GM23248 (cell line): Measurements from ENCODE around the gene TNS3. TPM values are rescaled to one million over a fixed set of nuclear protein-coding genes. Genes with fewer than 3 reads are reported as not detected.

ENCODE experiments used
- DNase-seq: peaks from one replicate; pipeline ENCODE4 v3.0.0-alpha.2; 2015
- H2AFZ ChIP-seq: fragments of 200-600 bp; sonication (generic); 2 replicates; pipeline ENCODE4 v1.6.1; 2016; ENCODE audit warnings: antibody characterized with exemption
- H3F3A ChIP-seq: fragments of 200-600 bp; sonication (generic); 2 replicates; pipeline ENCODE4 v1.6.1; 2016; ENCODE audit warnings: mild to moderate bottlenecking, antibody characterized with exemption, mixed run types; ENCODE audit not compliant: insufficient read depth
- H3K27ac ChIP-seq: fragments of 200-600 bp; sonication (generic); 2 replicates; pipeline ENCODE4 v1.5.1; 2016; ENCODE audit warnings: mild to moderate bottlenecking
- H3K27me3 ChIP-seq: fragments of 200-600 bp; sonication (generic); replicated peaks from 2 replicates; pipeline ENCODE4 v1.6.1; 2016; ENCODE audit warnings: mild to moderate bottlenecking; ENCODE audit not compliant: insufficient read depth
- H3K36me3 ChIP-seq: fragments of 200-600 bp; sonication (generic); 2 replicates; pipeline ENCODE4 v1.6.1; 2016; ENCODE audit warnings: low read depth, mild to moderate bottlenecking
- H3K4me1 ChIP-seq: fragments of 200-600 bp; sonication (generic); 2 replicates; pipeline ENCODE4 v1.6.1; 2016; ENCODE audit warnings: mild to moderate bottlenecking; ENCODE audit not compliant: insufficient read depth
- H3K4me2 ChIP-seq: fragments of 200-600 bp; sonication (generic); one replicate; pipeline ENCODE4 v1.6.1; 2016; ENCODE audit warnings: mild to moderate bottlenecking; ENCODE audit not compliant: unreplicated experiment
- H3K4me3 ChIP-seq: fragments of 200-600 bp; sonication (generic); 2 replicates; pipeline ENCODE4 v1.5.1; 2016; ENCODE audit warnings: mild to moderate bottlenecking
- H3K79me2 ChIP-seq: fragments of 200-600 bp; sonication (generic); 2 replicates; pipeline ENCODE4 v1.6.1; 2016; ENCODE audit warnings: mild to moderate bottlenecking; ENCODE audit not compliant: insufficient read depth
- H3K9ac ChIP-seq: fragments of 200-600 bp; sonication (generic); 2 replicates; pipeline ENCODE4 v1.6.1; 2016; ENCODE audit warnings: mild to moderate bottlenecking
- H3K9me2 ChIP-seq: fragments of 200-600 bp; sonication (generic); 2 replicates; pipeline ENCODE4 v1.6.1; 2016; ENCODE audit warnings: mixed run types, mild to moderate bottlenecking, moderate library complexity; ENCODE audit not compliant: insufficient read depth
- H3K9me3 ChIP-seq: fragments of 200-600 bp; sonication (generic); one replicate; pipeline ENCODE4 v1.6.1; 2017; ENCODE audit warnings: low read depth
- H4K20me1 ChIP-seq: fragments of 200-600 bp; sonication (generic); 2 replicates; pipeline ENCODE4 v1.6.0; 2016; ENCODE audit not compliant: insufficient read depth
- EZH2 ChIP-seq: fragments of 200-600 bp; sonication (generic); IDR thresholded peaks from 2 replicates; pipeline ENCODE4 v1.6.1; 2018; ENCODE audit warnings: antibody characterized with exemption, mild to moderate bottlenecking; ENCODE audit not compliant: insufficient read depth, poor library complexity, severe bottlenecking
- EZH2phosphoT487 ChIP-seq: fragments of 200-600 bp; sonication (generic); IDR thresholded peaks from 2 replicates; pipeline ENCODE4 v1.6.1; 2018; ENCODE audit warnings: antibody characterized with exemption, moderate library complexity, mild to moderate bottlenecking, low read depth; ENCODE audit not compliant: insufficient read depth
- WGBS, 2 experiments: methylation state at CpG; one replicate each; pipeline ENCODE4 v1.1.6; 2015 to 2017; ENCODE audit warnings: low lambda C conversion rate in 2 of 2, low coverage in 1 of 2; ENCODE audit errors: missing lambda C conversion rate in 2 of 2; 5-methylcytosine and 5-hydroxymethylcytosine counted together
- in situ Hi-C: fragments of 300-500 bp; cut with MboI; formaldehyde crosslinking; loops from 2 replicates; pipeline ENCODE4 v1.15.0; 2020
- polyA plus RNA-seq: library from polyadenylated mRNA; unstranded; fragments of >200 nt; fragmentation: Nextera tagmentation; extraction: Ambion mirVana; gene quantifications from 2 replicates; pipeline ENCODE4 v1.2.1, GENCODE V29; 2016
- total RNA-seq: library from RNA; depleted of rRNA; stranded (reverse); fragments of >200 nt; shearing (Covaris generic); gene quantifications from 2 replicates; pipeline ENCODE4 v1.2.3, GENCODE V29; 2014

The TNS3 gene
- total and polyA plus RNA-seq, 2 experiments from 2014 or later: 18.6 to 47.0 TPM

GRCh38 chr7:47288060-47288459, 293.9 kb downstream of the TNS3 start:
- H3K4me1 ChIP-seq: peaks cover 43% of the 10 kb centered on the region
- H3K4me3 ChIP-seq: no peak overlapping the region
- TF ChIP-seq EZH2 (no peak), EZH2phosphoT487 (no peak)
- H2AFZ ChIP-seq: no peak overlapping the region
- 94 to 98% methylated on average over 6 of the region's 6 CpGs for WGBS, 2 experiments
- peaks cover 41% of the 10 kb centered on the region for H3F3A ChIP-seq
- H3K9ac ChIP-seq: no peak overlapping the region
- no peaks in the 10 kb centered on the region for H3K27me3 ChIP-seq
- H3K79me2 ChIP-seq: no peaks in the 10 kb centered on the region
- no peaks in the 10 kb centered on the region for H3K9me3 ChIP-seq
- no peaks in the 10 kb centered on the region for H3K9me2 ChIP-seq
- no peaks in the 10 kb centered on the region for H4K20me1 ChIP-seq
- no peak overlapping the region for H3K27ac ChIP-seq
- peaks cover 33% of the 10 kb centered on the region for H3K36me3 ChIP-seq
- H3K4me2 ChIP-seq: no peak overlapping the region
- DNase-seq: no peak
- in situ Hi-C loops: no loop called here

GRCh38 chr7:47285860-47286491, 295.9 kb downstream of the TNS3 start:
- in situ Hi-C loops: no loop called here
- Histone ChIP-seq H4K20me1 (no peaks in the 10 kb centered on the region), H3K4me1 (peaks cover 24% of the 10 kb centered on the region), H3K36me3 (peaks cover 26% of the 10 kb centered on the region), H3K79me2 (no peaks in the 10 kb centered on the region), H3K27me3 (no peaks in the 10 kb centered on the region), H3F3A (peaks cover 22% of the 10 kb centered on the region), H3K4me2 (peak overlapping the region; percentile 48), H3K9me3 (no peaks in the 10 kb centered on the region), H3K27ac (peak overlapping the region; percentile 79), H3K9me2 (no peaks in the 10 kb centered on the region), H3K9ac (peak overlapping the region; percentile 53; the same call in 1 of the 2 replicates), H2AFZ (no peak overlapping the region), H3K4me3 (no peak overlapping the region)
- no peak for TF ChIP-seq EZH2
- DNase-seq: peak; percentile 85
- 27 to 34% methylated on average over 9 of the region's 9 CpGs for WGBS, 2 experiments

- H3K27ac ChIP-seq: peak overlapping the region; percentile 79
- in situ Hi-C loops: no loop called here
Measured at GRCh38 chr7:47284691-47285635, 296.9 kb downstream of the TNS3 start.

GRCh38 chr7:47283497-47284131, 298.3 kb downstream of the TNS3 start:
- peaks cover 18% of the 10 kb centered on the region for H3F3A ChIP-seq
- H4K20me1 ChIP-seq: no peaks in the 10 kb centered on the region
- H3K9me2 ChIP-seq: no peaks in the 10 kb centered on the region
- no peak overlapping the region for H3K4me3 ChIP-seq
- H3K4me1 ChIP-seq: peaks cover 14% of the 10 kb centered on the region
- H3K27ac ChIP-seq: no peak overlapping the region
- peaks cover 24% of the 10 kb centered on the region for H3K36me3 ChIP-seq
- H2AFZ ChIP-seq: no peak overlapping the region
- H3K9me3 ChIP-seq: no peaks in the 10 kb centered on the region
- H3K79me2 ChIP-seq: no peaks in the 10 kb centered on the region
- WGBS, 2 experiments: 93% methylated on average over 10 of the region's 10 CpGs
- no peak for DNase-seq
- H3K9ac ChIP-seq: no peak overlapping the region
- TF ChIP-seq EZH2phosphoT487: no peak
- H3K4me2 ChIP-seq: no peak overlapping the region
- no peaks in the 10 kb centered on the region for H3K27me3 ChIP-seq
- in situ Hi-C loops: no loop called here

More at GRCh38 chr7:47284691-47285635, 296.9 kb downstream of the TNS3 start:
- H3K27me3 ChIP-seq: no peaks in the 10 kb centered on the region
- peaks cover 18% of the 10 kb centered on the region for H3F3A ChIP-seq
- H3K36me3 ChIP-seq: peaks cover 19% of the 10 kb centered on the region
- H3K9me3 ChIP-seq: no peaks in the 10 kb centered on the region
- no peaks in the 10 kb centered on the region for H3K9me2 ChIP-seq
- peaks cover 14% of the 10 kb centered on the region for H3K4me1 ChIP-seq
- no peak overlapping the region for H2AFZ ChIP-seq
- TF ChIP-seq EZH2phosphoT487: no peak
- TF ChIP-seq EZH2: no peak
- H4K20me1 ChIP-seq: no peaks in the 10 kb centered on the region
- peak overlapping the region; percentile 48 for H3K4me2 ChIP-seq
- H3K79me2 ChIP-seq: no peaks in the 10 kb centered on the region
- no peak overlapping the region for H3K4me3 ChIP-seq
- DNase-seq: no peak
- peak overlapping the region; percentile 53 for H3K9ac ChIP-seq
- 96 to 98% methylated on average over 11 of the region's 11 CpGs for WGBS, 2 experiments
